ENCODE measurements around the gene CCNI. TPM values are rescaled to one million over a fixed set of nuclear protein-coding genes. Genes with fewer than 3 reads are reported as not detected.

CCNI gene
- 100 to 1,000 TPM; 159 to 260 TPM for total RNA-seq

GRCh38 chr4:77075869-77076799 is at the start of gene CCNI:
CCNI (minus strand) TSS chr4:77075989; CDS start chr4:77066362, 9,627 bp downstream.
- H3K9ac ChIP-seq (ENCODE audit: low read depth in 2 of 2, low read length in 2 of 2) = peak within 1 kb of the TSS; percentile 96 to 98
- H3K4me3 ChIP-seq = peak within 1 kb of the TSS; percentile 68
- H3K36me3 ChIP-seq = no peaks in the 10 kb centered on the region
- DNase-seq = peak; percentile 95
- H3K9me3 ChIP-seq = no peaks in the 10 kb centered on the region
- peak within 1 kb of the TSS; percentile 98 for H3K27ac ChIP-seq
- no peaks in the 10 kb centered on the region for H3K27me3 ChIP-seq
- intact Hi-C loops (cut with DNase I) = loop anchor here (10.0 kb wide), 1 partner anchor 79 kb away; the partner anchor contains the start of gene CCNG2
- H3K4me1 ChIP-seq = peaks cover 16% of the 10 kb centered on the region
- no peak for TF ChIP-seq CTCF (IDR thresholded peaks at IDR 0.05)

GRCh38 chr4:77124576-77124975 is 48.8 kb upstream of the CCNI start:
- Histone ChIP-seq H3K9me3 (no peaks in the 10 kb centered on the region), H3K9ac (ENCODE audit: low read depth in 2 of 2, low read length in 2 of 2) (no peak overlapping the region), H3K27ac (no peak overlapping the region), H3K36me3 (no peaks in the 10 kb centered on the region), H3K27me3 (no peaks in the 10 kb centered on the region), H3K4me3 (no peak overlapping the region), H3K4me1 (no peaks in the 10 kb centered on the region)
- no peak for TF ChIP-seq CTCF (IDR thresholded peaks at IDR 0.05)
- intact Hi-C loops (cut with DNase I) = no loop called here
- DNase-seq = no peak

- Histone ChIP-seq H3K4me3 (no peak overlapping the region), H3K27ac (no peak overlapping the region)
- intact Hi-C loops (cut with DNase I) = no loop called here
Measured at GRCh38 chr4:77123411-77123810, 47.6 kb upstream of the CCNI start.

GRCh38 chr4:77122656-77123055 is 46.9 kb upstream of the CCNI start:
- no peak for TF ChIP-seq CTCF (IDR thresholded peaks at IDR 0.05)
- no peaks in the 10 kb centered on the region for H3K4me1 ChIP-seq
- intact Hi-C loops (cut with DNase I) = no loop called here
- H3K27ac ChIP-seq = no peak overlapping the region
- no peak for DNase-seq
- H3K9ac ChIP-seq (ENCODE audit: low read depth in 2 of 2, low read length in 2 of 2) = no peak overlapping the region
- no peak overlapping the region for H3K4me3 ChIP-seq
- H3K27me3 ChIP-seq = no peaks in the 10 kb centered on the region
- H3K9me3 ChIP-seq = no peaks in the 10 kb centered on the region
- no peaks in the 10 kb centered on the region for H3K36me3 ChIP-seq

More at GRCh38 chr4:77123411-77123810, 47.6 kb upstream of the CCNI start:
- no peaks in the 10 kb centered on the region for H3K9me3 ChIP-seq
- H3K4me1 ChIP-seq = no peaks in the 10 kb centered on the region
- no peak overlapping the region for H3K9ac ChIP-seq (ENCODE audit: low read depth in 2 of 2, low read length in 2 of 2)
- no peaks in the 10 kb centered on the region for H3K36me3 ChIP-seq
- H3K27me3 ChIP-seq = no peaks in the 10 kb centered on the region
- no peak for DNase-seq
- no peak for TF ChIP-seq CTCF (IDR thresholded peaks at IDR 0.05)

DNA sequence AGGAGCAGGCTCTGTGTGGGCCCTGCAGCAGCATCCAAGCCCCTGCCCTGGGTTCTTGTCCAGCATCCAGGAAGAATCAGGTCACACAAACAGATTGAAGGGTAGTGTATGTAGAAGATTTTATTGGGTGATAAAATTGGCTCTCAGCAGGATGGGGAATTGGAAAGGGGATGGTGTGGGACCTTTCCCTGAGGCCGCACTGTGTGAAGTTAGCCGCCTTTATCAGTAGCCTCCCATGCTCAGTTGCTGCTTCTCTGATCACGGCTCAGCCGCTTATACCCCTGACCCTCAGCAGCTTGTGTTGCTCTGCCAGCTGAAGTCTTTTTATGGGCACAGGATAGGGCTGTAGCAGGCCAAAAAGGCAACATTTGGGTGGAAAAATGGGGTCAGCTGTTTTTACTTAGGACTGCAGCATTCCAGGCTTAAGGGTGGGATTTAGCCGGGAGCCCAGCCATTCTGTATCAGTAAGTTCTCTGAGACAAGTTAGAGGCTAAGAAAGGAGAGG is 46.0 kb upstream of the CCNI start:
- Histone ChIP-seq H3K27me3 (no peaks in the 10 kb centered on the region), H3K27ac (no peak overlapping the region), H3K9me3 (no peaks in the 10 kb centered on the region), H3K4me1 (no peaks in the 10 kb centered on the region), H3K36me3 (no peaks in the 10 kb centered on the region), H3K4me3 (no peak overlapping the region), H3K9ac (ENCODE audit: low read depth in 2 of 2, low read length in 2 of 2) (no peak overlapping the region)
- DNase-seq = no peak
- no peak for TF ChIP-seq CTCF (IDR thresholded peaks at IDR 0.05)
- intact Hi-C loops (cut with DNase I) = no loop called here
